HepG2 (cell line): Measurements from ENCODE around the gene RNF149. TPM values are rescaled to one million over a fixed set of nuclear protein-coding genes. Genes with fewer than 3 reads are reported as not detected.
A peak's percentile ranks its signal among the peaks of the same experiment; 100 is the strongest.

Experiments
- DMAP1 ChIP-seq: IDR thresholded peaks from 2 replicates; pipeline ENCODE4 v1.6.1; 2016
- FOXK2 ChIP-seq: fragments of 450-650 bp; IDR thresholded peaks from 2 replicates; pipeline ENCODE4 v1.6.1; 2016
- ISX ChIP-seq: sonication (generic); formaldehyde crosslinking; conservative IDR thresholded peaks from 2 replicates; pipeline ENCODE4 v1.5.0; 2020; ENCODE audit warnings: missing genetic modification reagents
- MTA1 ChIP-seq: sonication (generic); formaldehyde crosslinking; IDR thresholded peaks from 2 replicates; pipeline ENCODE4 v1.4.0; 2020; ENCODE audit warnings: missing genetic modification reagents, mild to moderate bottlenecking, borderline replicate concordance
- SCMH1 ChIP-seq: sonication (generic); formaldehyde crosslinking; IDR thresholded peaks from 2 replicates; pipeline ENCODE4 v1.9.0; 2021; ENCODE audit warnings: missing genetic modification reagents, mild to moderate bottlenecking, borderline replicate concordance
- SOX5 ChIP-seq: IDR thresholded peaks from 2 replicates; pipeline ENCODE4 v1.6.1; 2016; ENCODE audit warnings: borderline replicate concordance
- SP2 ChIP-seq: sonication (generic); formaldehyde crosslinking; IDR thresholded peaks from 2 replicates; pipeline ENCODE4 v1.5.1; 2020; ENCODE audit warnings: mild to moderate bottlenecking, missing genetic modification reagents
- TCF12 ChIP-seq, 2 experiments: fragments of 450-650 bp in 1 of 2; sonication (generic) in 1 of 2; formaldehyde crosslinking in 1 of 2; IDR thresholded peaks; 2 replicates each; pipeline versions ENCODE4 v1.6.1 to v1.8.0; 2017 to 2022; ENCODE audit warnings: antibody characterized with exemption in 1 of 2, mild to moderate bottlenecking in 1 of 2, missing genetic modification reagents in 1 of 2, moderate library complexity in 1 of 2
- THYN1 ChIP-seq: sonication (generic); formaldehyde crosslinking; IDR thresholded peaks from 2 replicates; pipeline ENCODE4 v1.8.1; 2023; ENCODE audit warnings: low read depth, mild to moderate bottlenecking, moderate library complexity, missing genetic modification reagents, borderline replicate concordance
- WIZ ChIP-seq: sonication (generic); formaldehyde crosslinking; IDR thresholded peaks from 2 replicates; pipeline ENCODE4 v1.5.1; 2020; ENCODE audit warnings: mild to moderate bottlenecking, missing genetic modification reagents
- ZBTB34 ChIP-seq: sonication (generic); formaldehyde crosslinking; IDR thresholded peaks from 2 replicates; pipeline ENCODE4 v1.8.0; 2022; ENCODE audit warnings: mild to moderate bottlenecking, missing genetic modification reagents
- ZBTB44 ChIP-seq: sonication (generic); formaldehyde crosslinking; IDR thresholded peaks from 2 replicates; pipeline ENCODE4 v1.4.0; 2020; ENCODE audit warnings: missing genetic modification reagents
- ZBTB7B ChIP-seq: sonication (generic); formaldehyde crosslinking; IDR thresholded peaks from 2 replicates; pipeline ENCODE4 v1.4.0; 2020; ENCODE audit warnings: missing genetic modification reagents
- ZFP82 ChIP-seq: sonication (generic); formaldehyde crosslinking; IDR thresholded peaks from 2 replicates; pipeline ENCODE4 v1.5.1; 2020; ENCODE audit warnings: mild to moderate bottlenecking, missing genetic modification reagents, borderline replicate concordance
- ZNF264 ChIP-seq: sonication (generic); formaldehyde crosslinking; IDR thresholded peaks from 2 replicates; pipeline ENCODE4 v1.4.0; 2020; ENCODE audit warnings: missing genetic modification reagents
- ZNF777 ChIP-seq: sonication (generic); formaldehyde crosslinking; IDR thresholded peaks from 2 replicates; pipeline ENCODE4 v1.4.0; 2020; ENCODE audit warnings: missing genetic modification reagents
- polyA plus RNA-seq, 8 experiments: library from polyadenylated mRNA; depleted of rRNA in 3 of 8; stranded (reverse) in 7 of 8; unstranded in 1 of 8; fragments of >200 nt; fragmentation: Illumina TruSeq in 4 of 8; extraction: Trizol in 4 of 8; gene quantifications; 2 replicates each; pipeline versions ENCODE4 v1.2.1 to v1.2.3, GENCODE V29; 2011 to 2016; ENCODE audit warnings: low read depth in 4 of 8, missing spikeins in 1 of 8, mixed read lengths in 1 of 8; ENCODE audit not compliant: insufficient read depth in 1 of 8
- total RNA-seq, 5 experiments: library from RNA; depleted of rRNA; stranded (reverse); fragments of >200 nt; fragmentation: Illumina TruSeq; extraction: Trizol; gene quantifications; 2 replicates each; pipeline ENCODE4 v1.2.3, GENCODE V29; 2016; ENCODE audit warnings: low read depth in 1 of 5
- TF ChIP-seq, protein P1 (sequence below): sonication (generic); formaldehyde crosslinking; IDR thresholded peaks from 2 replicates; pipeline ENCODE4 v1.9.0; 2021; ENCODE audit warnings: missing genetic modification reagents, borderline replicate concordance
- TF ChIP-seq, protein P2 (sequence below), 2 experiments: sonication (generic) in 1 of 2; formaldehyde crosslinking in 1 of 2; IDR thresholded peaks; 2 replicates each; pipeline versions ENCODE4 v1.4.0 to v1.6.1; 2016 to 2020; ENCODE audit warnings: borderline replicate concordance in 1 of 2, low read depth in 1 of 2, mild to moderate bottlenecking in 1 of 2, missing genetic modification reagents in 1 of 2

Gene RNF149
- total and polyA plus RNA-seq, 2 of the 13 experiments (the other 11 are each of a cell fraction or from before 2014, with no cell fraction given): 87.6 to 109 TPM

- TF ChIP-seq SOX5 (CRISPR knock-in tag) (peak; percentile 91), TCF12 (IDR thresholded peaks at IDR 0.05) (no peak), TCF12 (CRISPR knock-in tag; IDR thresholded peaks at IDR 0.05) (no peak), ISX (no peak), ZBTB34 (CRISPR knock-in tag) (0 out of 2 replicates have a peak, but pooled peaks have one; percentile 66), FOXK2 (no peak), ZBTB44 (no peak), ZBTB7B (CRISPR knock-in tag) (no peak), ZFP82 (no peak), DMAP1 (peak; percentile 52; the same call in 1 of the 2 replicates), SP2 (no peak), SCMH1 (no peak), WIZ (CRISPR knock-in tag) (peak; percentile 69; the same call in 1 of the 2 replicates), THYN1 (CRISPR knock-in tag) (no peak), MTA1 (CRISPR knock-in tag) (peak; percentile 88; the same call in 1 of the 2 replicates), ZNF264 (CRISPR knock-in tag) (peak; percentile 93), ZNF777 (CRISPR knock-in tag) (peak; percentile 34)
- TF ChIP-seq, protein P1, sequence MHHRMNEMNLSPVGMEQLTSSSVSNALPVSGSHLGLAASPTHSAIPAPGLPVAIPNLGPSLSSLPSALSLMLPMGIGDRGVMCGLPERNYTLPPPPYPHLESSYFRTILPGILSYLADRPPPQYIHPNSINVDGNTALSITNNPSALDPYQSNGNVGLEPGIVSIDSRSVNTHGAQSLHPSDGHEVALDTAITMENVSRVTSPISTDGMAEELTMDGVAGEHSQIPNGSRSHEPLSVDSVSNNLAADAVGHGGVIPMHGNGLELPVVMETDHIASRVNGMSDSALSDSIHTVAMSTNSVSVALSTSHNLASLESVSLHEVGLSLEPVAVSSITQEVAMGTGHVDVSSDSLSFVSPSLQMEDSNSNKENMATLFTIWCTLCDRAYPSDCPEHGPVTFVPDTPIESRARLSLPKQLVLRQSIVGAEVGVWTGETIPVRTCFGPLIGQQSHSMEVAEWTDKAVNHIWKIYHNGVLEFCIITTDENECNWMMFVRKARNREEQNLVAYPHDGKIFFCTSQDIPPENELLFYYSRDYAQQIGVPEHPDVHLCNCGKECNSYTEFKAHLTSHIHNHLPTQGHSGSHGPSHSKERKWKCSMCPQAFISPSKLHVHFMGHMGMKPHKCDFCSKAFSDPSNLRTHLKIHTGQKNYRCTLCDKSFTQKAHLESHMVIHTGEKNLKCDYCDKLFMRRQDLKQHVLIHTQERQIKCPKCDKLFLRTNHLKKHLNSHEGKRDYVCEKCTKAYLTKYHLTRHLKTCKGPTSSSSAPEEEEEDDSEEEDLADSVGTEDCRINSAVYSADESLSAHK: no peak
- TF ChIP-seq, protein P2, sequence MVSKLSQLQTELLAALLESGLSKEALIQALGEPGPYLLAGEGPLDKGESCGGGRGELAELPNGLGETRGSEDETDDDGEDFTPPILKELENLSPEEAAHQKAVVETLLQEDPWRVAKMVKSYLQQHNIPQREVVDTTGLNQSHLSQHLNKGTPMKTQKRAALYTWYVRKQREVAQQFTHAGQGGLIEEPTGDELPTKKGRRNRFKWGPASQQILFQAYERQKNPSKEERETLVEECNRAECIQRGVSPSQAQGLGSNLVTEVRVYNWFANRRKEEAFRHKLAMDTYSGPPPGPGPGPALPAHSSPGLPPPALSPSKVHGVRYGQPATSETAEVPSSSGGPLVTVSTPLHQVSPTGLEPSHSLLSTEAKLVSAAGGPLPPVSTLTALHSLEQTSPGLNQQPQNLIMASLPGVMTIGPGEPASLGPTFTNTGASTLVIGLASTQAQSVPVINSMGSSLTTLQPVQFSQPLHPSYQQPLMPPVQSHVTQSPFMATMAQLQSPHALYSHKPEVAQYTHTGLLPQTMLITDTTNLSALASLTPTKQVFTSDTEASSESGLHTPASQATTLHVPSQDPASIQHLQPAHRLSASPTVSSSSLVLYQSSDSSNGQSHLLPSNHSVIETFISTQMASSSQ (IDR thresholded peaks at IDR 0.05; ENCODE audit: low read depth): no peak
- TF ChIP-seq, protein P2 (CRISPR knock-in tag; IDR thresholded peaks at IDR 0.05; ENCODE audit: borderline replicate concordance): peak; percentile 70; the same call in 1 of the 2 replicates
Observed at GRCh38 chr2:101330253-101330933, 21.9 kb upstream of the RNF149 start (continued).
